DOHH2 (cell line): ENCODE measurements around the gene SNRPA1.

ENCODE experiments used
- H3F3A ChIP-seq: fragments of 200-600 bp; sonication (generic), shearing (Covaris generic); 2 replicates; pipeline ENCODE4 v1.6.0; 2016; ENCODE audit warnings: antibody characterized with exemption, mild to moderate bottlenecking; ENCODE audit not compliant: control insufficient read depth, insufficient read depth
- H3K27ac ChIP-seq: fragments of 200-600 bp; sonication (generic); 2 replicates; pipeline ENCODE4 v1.5.1; 2014; ENCODE audit warnings: low read depth, mild to moderate bottlenecking, low read length, moderate library complexity
- H3K27me3 ChIP-seq: fragments of 200-600 bp; sonication (generic); 2 replicates; pipeline ENCODE4 v1.6.1; 2014; ENCODE audit warnings: mild to moderate bottlenecking, low read length, mixed read lengths; ENCODE audit not compliant: control insufficient read depth
- H3K36me3 ChIP-seq: fragments of 200-600 bp; sonication (generic); 2 replicates; pipeline ENCODE4 v1.6.1; 2014; ENCODE audit warnings: mild to moderate bottlenecking, low read length, moderate library complexity, mixed read lengths; ENCODE audit not compliant: control insufficient read depth
- H3K4me1 ChIP-seq: fragments of 200-600 bp; sonication (generic); 2 replicates; pipeline ENCODE4 v1.6.1; 2014; ENCODE audit warnings: mild to moderate bottlenecking, low read length, mixed read lengths; ENCODE audit not compliant: control insufficient read depth
- H3K4me2 ChIP-seq: fragments of 200-600 bp; sonication (generic); 2 replicates; pipeline ENCODE4 v1.6.0; 2014; ENCODE audit warnings: mild to moderate bottlenecking, low read length, moderate library complexity
- H3K4me3 ChIP-seq: fragments of 200-600 bp; sonication (generic); 2 replicates; pipeline ENCODE4 v1.5.1; 2014; ENCODE audit warnings: mild to moderate bottlenecking, low read length, mixed read lengths
- H3K79me2 ChIP-seq: fragments of 200-600 bp; sonication (generic); 2 replicates; pipeline ENCODE4 v1.6.1; 2014; ENCODE audit warnings: mild to moderate bottlenecking, low read length, mixed read lengths; ENCODE audit not compliant: control insufficient read depth
- H3K9me2 ChIP-seq: fragments of 200-600 bp; sonication (generic); replicated peaks from 2 replicates; pipeline ENCODE4 v1.6.1; 2014; ENCODE audit warnings: mild to moderate bottlenecking, low read length, mixed read lengths; ENCODE audit not compliant: control insufficient read depth
- H3K9me3 ChIP-seq: fragments of 200-600 bp; sonication (generic); 2 replicates; pipeline ENCODE4 v1.6.1; 2014; ENCODE audit warnings: antibody characterized with exemption, low read length, mixed read lengths; ENCODE audit not compliant: control insufficient read depth, insufficient read depth
- H4K20me1 ChIP-seq: fragments of 200-600 bp; sonication (generic); 2 replicates; pipeline ENCODE4 v1.6.0; 2014; ENCODE audit warnings: low read depth, mild to moderate bottlenecking, antibody characterized with exemption, low read length, moderate library complexity; ENCODE audit not compliant: control insufficient read depth, insufficient read depth
- CTCF ChIP-seq: fragments of 200-600 bp; sonication (generic); IDR thresholded peaks from one replicate; pipeline ENCODE4 v1.5.1; 2014; ENCODE audit warnings: antibody characterized with exemption, mild to moderate bottlenecking, low read depth, low read length; ENCODE audit not compliant: poor library complexity, severe bottlenecking
- EZH2phosphoT487 ChIP-seq: fragments of 200-600 bp; sonication (generic); IDR thresholded peaks from 2 replicates; pipeline ENCODE4 v1.6.1; 2017; ENCODE audit warnings: borderline replicate concordance, mild to moderate bottlenecking, antibody characterized with exemption, low read length, moderate library complexity, mixed read lengths

Gene SNRPA1

GRCh38 chr15:101318147-101318819 is 23.2 kb upstream of the SNRPA1 start:
- H3K79me2 ChIP-seq: no peaks in the 10 kb centered on the region
- no peak for TF ChIP-seq EZH2phosphoT487
- no peak for TF ChIP-seq CTCF
- no peaks in the 10 kb centered on the region for H3K27me3 ChIP-seq
- no peaks in the 10 kb centered on the region for H3K9me3 ChIP-seq
- no peak overlapping the region for H3K4me3 ChIP-seq
- no peaks in the 10 kb centered on the region for H3K9me2 ChIP-seq
- no peaks in the 10 kb centered on the region for H4K20me1 ChIP-seq
- H3K4me1 ChIP-seq: no peaks in the 10 kb centered on the region
- H3K27ac ChIP-seq: no peak overlapping the region
- no peak overlapping the region for H3K4me2 ChIP-seq
- H3K36me3 ChIP-seq: no peaks in the 10 kb centered on the region
- H3F3A ChIP-seq: no peaks in the 10 kb centered on the region

GRCh38 chr15:101317336-101317872 is 22.4 kb upstream of the SNRPA1 start:
- Histone ChIP-seq H3K9me2 (no peaks in the 10 kb centered on the region), H3K9me3 (no peaks in the 10 kb centered on the region), H3K27ac (no peak overlapping the region), H3K27me3 (no peaks in the 10 kb centered on the region), H4K20me1 (no peaks in the 10 kb centered on the region), H3K4me2 (no peak overlapping the region), H3K79me2 (no peaks in the 10 kb centered on the region), H3F3A (no peaks in the 10 kb centered on the region), H3K4me3 (no peak overlapping the region), H3K4me1 (no peaks in the 10 kb centered on the region), H3K36me3 (no peaks in the 10 kb centered on the region)
- TF ChIP-seq CTCF (no peak), EZH2phosphoT487 (no peak)

- Histone ChIP-seq H3K27me3 (no peaks in the 10 kb centered on the region), H3F3A (no peaks in the 10 kb centered on the region), H3K27ac (no peak overlapping the region), H3K4me1 (no peaks in the 10 kb centered on the region), H3K9me2 (no peaks in the 10 kb centered on the region), H3K79me2 (no peaks in the 10 kb centered on the region), H3K4me3 (no peak overlapping the region), H3K36me3 (no peaks in the 10 kb centered on the region), H3K9me3 (no peaks in the 10 kb centered on the region), H3K4me2 (no peak overlapping the region), H4K20me1 (no peaks in the 10 kb centered on the region)
- TF ChIP-seq CTCF (no peak), EZH2phosphoT487 (no peak)
Observed at GRCh38 chr15:101316529-101316928, 21.5 kb upstream of the SNRPA1 start.
